Left cardiac atrium (tissue), 4 donors: ENCODE measurements around the gene LIN7A. TPM values are rescaled to one million over a fixed set of nuclear protein-coding genes. Genes with fewer than 3 reads are reported as not detected.
A peak's percentile ranks its signal among the peaks of the same experiment; 100 is the strongest.
"Not testable (repeated sequence)": the region's sequence is repeated elsewhere in the genome, so short reads cannot be mapped to it uniquely, and the experiment has no call there.

Experiments
- ATAC-seq, 2 donors: fragments of 200-7000 bp; cut with Tn5 transposase; one replicate each; pipeline ENCODE4 v1.9.1; 2020; ENCODE audit warnings: mild to moderate bottlenecking in 2 of 2, moderate library complexity in 2 of 2
- DNase-seq: peaks from one replicate; pipeline ENCODE4 v3.0.0-alpha.2; 2020
- intact Hi-C, 2 donors: fragments of 100-400 bp; cut with DNase I; formaldehyde crosslinking; loops; one replicate each; pipeline versions ENCODE4 v1.14.1 to v1.15.1; 2022 to 2023
- total RNA-seq, 2 donors: library from RNA; stranded (reverse); fragmentation: NEBNext Ultra II Directional; extraction: Animal tissue kit (Norgen Biotek cat#: 25700); gene quantifications; one replicate each; pipeline ENCODE4 v1.2.1, GENCODE V29; 2021
- donor health status: DM: no; HTN: yes; CAD: no.
- donor health status: DM: no; HTN: yes; CAD: no; lungs with severe emphysema.
- donor health status: DM: yes; HTN: yes; CAD: no.
- donor health status: Dilated cardiomyopathy.

The LIN7A gene
- total RNA-seq, 2 donors from 2014 or later, result 13.6 to 16.1 TPM

GRCh38 chr12:80829767-80830166, 108.0 kb downstream of the LIN7A start:
- intact Hi-C loops, result no loop called here
- DNase-seq (no peak), ATAC-seq (peak in 1 of 2 donors; percentile 57)

- intact Hi-C loops, result no loop called here
- ATAC-seq, result no peak
- no peak for DNase-seq
Measured at GRCh38 chr12:80825506-80825905, 112.2 kb downstream of the LIN7A start.

GRCh38 chr12:80823393-80823792, 114.3 kb downstream of the LIN7A start:
- ATAC-seq, result no peak
- no peak for DNase-seq
- intact Hi-C loops, result no loop called here

GRCh38 chr12:80821513-80822000, 116.2 kb downstream of the LIN7A start:
- peak in 1 of 2 donors; percentile 3 for ATAC-seq

GRCh38 chr12:80818878-80819277, 118.9 kb downstream of the LIN7A start:
- ATAC-seq, result no peak
- intact Hi-C loops, result no loop called here
- no peak for DNase-seq

More at GRCh38 chr12:80821513-80822000, 116.2 kb downstream of the LIN7A start:
- intact Hi-C loops, result no loop called here
- DNase-seq, result no peak

GRCh38 chr12:80815351-80815750, 122.4 kb downstream of the LIN7A start:
- DNase-seq (no peak), ATAC-seq (no peak)
- intact Hi-C loops, result no loop called here

- ATAC-seq, result no peak
- no peak for DNase-seq
- intact Hi-C loops, result no loop called here
Measured at GRCh38 chr12:80814453-80814852, 123.3 kb downstream of the LIN7A start.

GRCh38 chr12:80813820-80814219, 123.9 kb downstream of the LIN7A start:
- intact Hi-C loops, result no loop called here
- DNase-seq, result no peak
- no peak for ATAC-seq

- ATAC-seq (no peak), DNase-seq (no peak)
- intact Hi-C loops, result no loop called here
Measured at GRCh38 chr12:80811957-80812708, 125.6 kb downstream of the LIN7A start.

GRCh38 chr12:80810874-80811273, 126.9 kb downstream of the LIN7A start:
- DNase-seq, result no peak
- intact Hi-C loops, result no loop called here
- no peak for ATAC-seq

- DNase-seq (no peak), ATAC-seq (no peak)
- intact Hi-C loops, result no loop called here
Measured at GRCh38 chr12:80807640-80808288, 130.0 kb downstream of the LIN7A start.

GRCh38 chr12:80805106-80805505, 132.6 kb downstream of the LIN7A start:
- ATAC-seq, result no peak
- intact Hi-C loops, result no loop called here
- no peak for DNase-seq

GRCh38 chr12:80802652-80803400, 134.9 kb downstream of the LIN7A start:
- ATAC-seq, result no peak
- intact Hi-C loops, result no loop called here
- DNase-seq, result no peak

GRCh38 chr12:80798281-80798680, 139.5 kb downstream of the LIN7A start:
- ATAC-seq, result no peak
- intact Hi-C loops, result no loop called here
- no peak for DNase-seq

- DNase-seq (no peak), ATAC-seq (no peak)
- intact Hi-C loops, result no loop called here
Measured at GRCh38 chr12:80794551-80794950, 143.2 kb downstream of the LIN7A start.

GRCh38 chr12:80792861-80793260, 144.9 kb downstream of the LIN7A start:
- intact Hi-C loops, result no loop called here
- ATAC-seq (no peak), DNase-seq (no peak)

GRCh38 chr12:80791863-80792262, 145.9 kb downstream of the LIN7A start:
- intact Hi-C loops, result no loop called here
- DNase-seq (no peak), ATAC-seq (no peak)

- DNase-seq, intact Hi-C loops, ATAC-seq: not testable (repeated sequence)
Measured at GRCh38 chr12:80788407-80788806, 149.3 kb downstream of the LIN7A start.

GRCh38 chr12:80782963-80783470, 154.7 kb downstream of the LIN7A start:
- intact Hi-C loops, ATAC-seq, DNase-seq: not testable (repeated sequence)

- intact Hi-C loops, result no loop called here
- no peak for DNase-seq
- ATAC-seq, result no peak
Measured at GRCh38 chr12:80781313-80781712, 156.4 kb downstream of the LIN7A start.
